Gastrocnemius medialis (tissue), 4 donors: ENCODE results near the gene CNR1. TPM values are rescaled to one million over a fixed set of nuclear protein-coding genes. Genes with fewer than 3 reads are reported as not detected.

Source experiments
- ATAC-seq, 2 donors: fragments of 150-250 bp; one replicate each; pipeline ENCODE4 v1.9.1; 2016
- DNase-seq, 2 donors: peaks; one replicate each; pipeline ENCODE4 v3.0.0-alpha.2; 2019
- H3K27ac ChIP-seq, 4 donors: fragments of 200-600 bp; sonication (generic); 1 replicate in 1 of 4; 2 replicates in 3 of 4; pipeline ENCODE4 v1.5.1; 2016 to 2018; ENCODE audit warnings: mild to moderate bottlenecking in 2 of 4, moderate library complexity in 1 of 4
- H3K27me3 ChIP-seq, 3 donors: fragments of 200-600 bp; sonication (generic) in 2 of 3; 1 replicate in 1 of 3; 2 replicates in 2 of 3; pipeline versions ENCODE4 v1.5.1 to v1.6.0; 2016 to 2019; ENCODE audit warnings: mild to moderate bottlenecking in 1 of 3, moderate library complexity in 1 of 3
- H3K36me3 ChIP-seq, 2 donors: fragments of 200-600 bp; sonication (generic) in 1 of 2; one replicate each; pipeline ENCODE4 v1.5.1; 2017 to 2018
- H3K4me1 ChIP-seq, 2 donors: fragments of 200-600 bp; sonication (generic) in 1 of 2; one replicate each; pipeline ENCODE4 v1.5.1; 2016 to 2017; ENCODE audit warnings: mild to moderate bottlenecking in 2 of 2
- H3K4me3 ChIP-seq, 4 donors: fragments of 200-600 bp; sonication (generic) in 3 of 4; 1 replicate in 1 of 4; 2 replicates in 3 of 4; pipeline ENCODE4 v1.5.1; 2016 to 2019; ENCODE audit warnings: mild to moderate bottlenecking in 2 of 4
- H3K9me3 ChIP-seq, 3 donors: fragments of 200-600 bp; sonication (generic) in 2 of 3; 1 replicate in 1 of 3; 2 replicates in 2 of 3; pipeline ENCODE4 v1.5.1; 2016 to 2019
- CTCF ChIP-seq, 5 experiments: fragments of 450-650 bp in 3 of 5; fragments of 200-600 bp in 2 of 5; sonication (generic) in 2 of 5; IDR thresholded peaks in 4 of 5; conservative IDR thresholded peaks in 1 of 5; 1 replicate in 4 of 5; 2 replicates in 1 of 5; pipeline ENCODE4 v1.5.1; 2016 to 2019; ENCODE audit warnings: antibody characterized with exemption in 5 of 5, mild to moderate bottlenecking in 3 of 5, moderate library complexity in 3 of 5
- POLR2A ChIP-seq, 2 donors: fragments of 450-650 bp; IDR thresholded peaks; one replicate each; pipeline ENCODE4 v1.6.1; 2017; ENCODE audit warnings: antibody characterized with exemption in 2 of 2, mild to moderate bottlenecking in 2 of 2, moderate library complexity in 2 of 2
- in situ Hi-C, 4 donors: fragments of 200-750 bp; cut with MboI; loops; one replicate each; pipeline versions ENCODE4 v1.15.0 to v1.8.0; 2017; ENCODE audit warnings: low sequenced_read_pairs in 4 of 4
- intact Hi-C: fragments of 100-400 bp; cut with DNase I; formaldehyde crosslinking; loops from one replicate; pipeline ENCODE4 v1.15.1; 2023; ENCODE audit warnings: low total_unique reads
- total RNA-seq, 4 donors: library from RNA; depleted of rRNA; stranded (reverse); fragments of >200 nt; gene quantifications; one replicate each; pipeline versions ENCODE4 v1.1.0 to v1.2.3, GENCODE V29; 2016

The CNR1 gene
- total RNA-seq, 4 donors from 2014 or later = 4.9 to 9.4 (median 5.9) TPM

GRCh38 chr6:88116276-88116675, 49.9 kb downstream of the CNR1 start:
- intact Hi-C loops = no loop called here
- TF ChIP-seq POLR2A (IDR thresholded peaks at IDR 0.05) (no peak), CTCF (IDR thresholded peaks at IDR 0.05 in 4 of 5, conservative IDR thresholded peaks at IDR 0.05 in 1 of 5) (no peak)
- Histone ChIP-seq H3K27me3 (no peaks in the 10 kb centered on the region), H3K27ac (no peak overlapping the region), H3K36me3 (no peaks in the 10 kb centered on the region), H3K4me1 (no peaks in the 10 kb centered on the region), H3K9me3 (no peaks in the 10 kb centered on the region), H3K4me3 (no peak overlapping the region)
- DNase-seq (no peak), ATAC-seq (no peak)
- in situ Hi-C loops = no loop called here

GRCh38 chr6:88115307-88115706, 50.8 kb downstream of the CNR1 start:
- Histone ChIP-seq H3K4me1 (no peaks in the 10 kb centered on the region), H3K27me3 (no peaks in the 10 kb centered on the region), H3K27ac (no peak overlapping the region), H3K4me3 (no peak overlapping the region), H3K9me3 (no peaks in the 10 kb centered on the region), H3K36me3 (no peaks in the 10 kb centered on the region)
- ATAC-seq (no peak), DNase-seq (no peak)
- in situ Hi-C loops (no loop called here), intact Hi-C loops (no loop called here)
- TF ChIP-seq POLR2A (IDR thresholded peaks at IDR 0.05) (no peak), CTCF (IDR thresholded peaks at IDR 0.05 in 4 of 5, conservative IDR thresholded peaks at IDR 0.05 in 1 of 5) (no peak)

GRCh38 chr6:88114838-88115237, 51.3 kb downstream of the CNR1 start:
- Histone ChIP-seq H3K4me1 (no peaks in the 10 kb centered on the region), H3K9me3 (no peaks in the 10 kb centered on the region), H3K36me3 (no peaks in the 10 kb centered on the region), H3K27ac (no peak overlapping the region), H3K4me3 (no peak overlapping the region), H3K27me3 (no peaks in the 10 kb centered on the region)
- ATAC-seq (no peak), DNase-seq (no peak)
- TF ChIP-seq POLR2A (IDR thresholded peaks at IDR 0.05) (no peak), CTCF (IDR thresholded peaks at IDR 0.05 in 4 of 5, conservative IDR thresholded peaks at IDR 0.05 in 1 of 5) (no peak)
- in situ Hi-C loops (no loop called here), intact Hi-C loops (no loop called here)

GRCh38 chr6:88111991-88112390, 54.2 kb downstream of the CNR1 start:
- Histone ChIP-seq H3K4me3 (no peak overlapping the region), H3K27ac (no peak overlapping the region), H3K9me3 (no peaks in the 10 kb centered on the region), H3K4me1 (no peaks in the 10 kb centered on the region), H3K36me3 (no peaks in the 10 kb centered on the region), H3K27me3 (no peaks in the 10 kb centered on the region)
- no peak for TF ChIP-seq CTCF (IDR thresholded peaks at IDR 0.05 in 4 of 5, conservative IDR thresholded peaks at IDR 0.05 in 1 of 5)
- no peak for TF ChIP-seq POLR2A (IDR thresholded peaks at IDR 0.05)
- intact Hi-C loops = no loop called here
- in situ Hi-C loops = no loop called here
- ATAC-seq = no peak
- DNase-seq = no peak

GRCh38 chr6:88107241-88107640, 58.9 kb downstream of the CNR1 start:
- in situ Hi-C loops (no loop called here), intact Hi-C loops (no loop called here)
- ATAC-seq (no peak), DNase-seq (no peak)
- Histone ChIP-seq H3K36me3 (no peaks in the 10 kb centered on the region), H3K27ac (no peak overlapping the region), H3K4me1 (no peaks in the 10 kb centered on the region), H3K27me3 (no peaks in the 10 kb centered on the region), H3K4me3 (no peak overlapping the region), H3K9me3 (no peaks in the 10 kb centered on the region)
- no peak for TF ChIP-seq CTCF (IDR thresholded peaks at IDR 0.05 in 4 of 5, conservative IDR thresholded peaks at IDR 0.05 in 1 of 5)
- TF ChIP-seq POLR2A (IDR thresholded peaks at IDR 0.05) = no peak
